Stimulated activated naive CD4-positive, alpha-beta T cell treated with Interleukin-2 at 50 U/mL for 16 hours (primary cell): ENCODE measurements around the gene C10orf90.

Source experiments
- DNase-seq: peaks from one replicate; lab custom pipeline; 2025; lab: John Stamatoyannopoulos, UW

Gene C10orf90

DNA sequence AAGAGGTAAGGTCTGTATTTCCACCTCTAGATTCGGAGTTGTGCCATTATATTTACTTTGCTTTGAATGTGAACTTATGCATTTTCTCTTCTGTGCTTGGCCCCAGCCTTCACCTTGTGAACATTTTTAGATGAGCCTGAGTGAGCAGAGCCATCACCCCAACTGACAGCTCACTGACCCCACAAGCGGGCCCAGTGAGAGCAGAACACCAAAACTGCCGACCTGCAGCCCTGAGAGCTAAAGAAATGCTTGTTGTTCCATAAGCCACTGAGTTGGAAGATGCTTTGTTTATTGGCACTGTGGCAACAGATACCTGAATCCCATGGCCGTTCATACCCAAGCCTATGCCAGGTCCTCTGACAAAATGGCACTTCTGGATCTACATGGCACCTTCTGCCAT, 37.8 kb downstream of the C10orf90 start:
- DNase-seq, result no peak

DNA sequence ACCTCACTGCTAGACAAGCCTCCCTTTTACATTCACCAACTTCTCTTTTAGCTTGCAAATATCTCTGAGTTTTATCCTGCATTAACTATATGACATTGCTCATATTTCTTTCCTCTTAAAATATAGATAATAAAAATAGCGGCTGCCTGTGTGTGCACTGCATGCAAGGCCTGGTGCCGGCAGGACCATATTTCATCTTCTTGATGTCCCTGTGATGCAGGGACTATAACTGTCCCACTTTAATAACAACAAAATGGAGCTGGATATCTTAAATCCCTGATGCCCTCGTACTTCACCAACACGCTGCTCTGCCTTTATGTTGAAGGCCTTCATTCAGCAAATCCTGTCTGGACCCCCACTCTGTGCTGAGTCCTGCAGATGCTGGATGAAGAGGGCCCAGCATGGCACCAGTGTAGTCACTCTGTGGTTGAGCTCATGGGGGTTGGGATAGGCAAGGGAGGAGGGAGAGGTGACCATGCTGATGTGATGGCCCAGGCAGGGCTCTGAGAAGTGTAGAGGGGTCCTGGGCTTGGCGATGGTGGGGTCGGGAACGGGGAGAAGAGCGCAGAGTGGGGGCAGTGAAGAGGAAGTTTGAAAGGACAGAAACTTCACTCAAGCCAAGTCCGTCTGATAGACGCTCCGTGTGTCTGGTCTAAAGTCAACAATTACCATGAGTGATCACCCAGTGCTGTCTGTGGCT, 40.4 kb downstream of the C10orf90 start:
- DNase-seq, result no peak

DNA sequence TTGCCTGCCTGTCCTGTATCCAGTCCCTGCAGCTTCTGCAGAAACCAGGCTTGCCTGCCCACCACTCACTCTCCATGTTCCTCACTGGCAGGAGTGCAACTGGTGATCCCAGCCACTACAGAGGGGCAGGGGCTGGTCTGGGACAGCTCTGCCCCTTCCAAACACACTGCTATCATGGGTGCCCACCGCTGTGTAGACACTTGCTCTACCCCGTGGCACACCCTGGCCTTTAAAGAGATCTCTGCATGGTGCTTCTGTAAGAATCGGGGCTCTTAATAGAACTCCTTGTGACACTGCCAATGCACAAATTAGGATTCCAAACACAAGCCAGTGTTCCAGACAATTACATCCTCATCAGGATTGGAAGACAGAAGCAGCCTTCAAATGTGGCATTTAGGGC, 41.7 kb downstream of the C10orf90 start:
- no peak for DNase-seq

DNA sequence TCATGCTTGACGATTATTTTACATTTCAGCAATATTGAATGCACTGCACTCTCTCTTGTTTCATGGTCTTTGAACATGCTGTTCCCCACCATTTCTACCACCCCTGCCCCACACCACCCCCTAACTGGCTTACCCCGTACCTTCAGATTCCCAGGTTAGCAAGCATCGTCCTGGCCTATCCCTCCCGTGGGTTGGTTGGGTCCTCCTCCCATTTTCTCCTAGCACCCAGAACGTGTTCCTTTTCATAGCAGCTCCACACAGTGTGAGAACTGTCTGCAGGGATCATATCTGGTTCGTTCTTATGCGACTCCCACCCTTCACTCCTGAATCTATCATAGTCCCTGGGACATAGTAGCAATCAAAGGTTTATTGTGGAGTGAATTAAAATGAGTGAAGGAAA, 48.6 kb downstream of the C10orf90 start:
- no peak for DNase-seq

DNA sequence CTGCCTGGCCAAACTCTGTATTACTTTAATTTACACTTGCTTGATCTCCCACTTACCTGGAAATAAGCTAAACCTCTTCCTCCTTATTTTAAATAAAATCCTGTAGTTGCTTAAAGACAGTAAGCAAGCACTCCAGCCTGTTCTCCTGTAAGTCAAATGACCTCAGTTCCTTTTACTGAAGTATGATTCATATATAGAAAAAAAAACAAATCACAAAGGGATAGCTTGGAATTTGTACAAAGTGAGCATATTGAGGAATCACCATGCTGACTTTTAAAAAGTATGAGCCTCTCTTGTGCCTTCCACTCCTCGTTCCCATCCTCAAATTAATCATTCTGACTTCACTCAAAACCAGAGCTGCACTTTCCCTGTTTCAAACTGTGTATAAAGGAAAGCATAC, 52.0 kb downstream of the C10orf90 start:
- no peak for DNase-seq

DNA sequence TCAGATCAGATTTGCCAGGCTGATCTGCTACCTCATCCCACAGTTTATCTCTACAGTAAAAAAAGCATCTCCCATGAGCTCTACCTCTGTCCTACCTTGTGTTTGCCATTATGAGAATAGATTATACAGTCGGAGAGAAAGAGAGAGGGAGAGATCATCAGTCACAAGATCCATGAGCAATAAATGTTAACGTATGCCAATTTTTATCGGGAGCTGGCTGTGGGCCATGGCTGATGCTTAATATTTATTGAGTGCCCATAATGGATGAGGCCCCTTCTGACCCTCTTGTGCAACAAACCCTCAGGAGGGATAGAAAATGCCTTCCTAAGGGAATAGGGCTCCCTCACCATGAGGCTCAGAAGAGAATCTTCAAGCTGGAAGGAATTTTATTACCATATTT, 52.8 kb downstream of the C10orf90 start:
- DNase-seq, result no peak

DNA sequence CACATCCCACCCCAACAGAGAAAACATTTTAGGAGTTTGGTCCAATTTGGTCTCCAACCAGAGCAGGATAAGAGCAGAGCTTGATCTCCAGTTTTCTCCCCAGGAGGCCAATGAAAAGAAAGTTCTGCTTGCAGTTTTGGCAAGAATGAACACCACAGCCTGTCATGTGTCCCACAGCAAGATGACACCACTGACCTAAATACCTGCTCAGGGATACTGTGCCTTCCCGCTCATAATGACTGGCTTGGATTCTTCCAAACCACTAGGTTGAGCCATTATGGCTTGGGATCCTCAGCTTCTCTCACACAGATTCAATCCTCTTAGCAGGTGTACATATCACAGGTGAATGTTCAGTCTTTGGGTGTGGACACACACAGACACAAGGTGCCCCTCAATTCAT, 53.3 kb downstream of the C10orf90 start:
- no peak for DNase-seq

DNA sequence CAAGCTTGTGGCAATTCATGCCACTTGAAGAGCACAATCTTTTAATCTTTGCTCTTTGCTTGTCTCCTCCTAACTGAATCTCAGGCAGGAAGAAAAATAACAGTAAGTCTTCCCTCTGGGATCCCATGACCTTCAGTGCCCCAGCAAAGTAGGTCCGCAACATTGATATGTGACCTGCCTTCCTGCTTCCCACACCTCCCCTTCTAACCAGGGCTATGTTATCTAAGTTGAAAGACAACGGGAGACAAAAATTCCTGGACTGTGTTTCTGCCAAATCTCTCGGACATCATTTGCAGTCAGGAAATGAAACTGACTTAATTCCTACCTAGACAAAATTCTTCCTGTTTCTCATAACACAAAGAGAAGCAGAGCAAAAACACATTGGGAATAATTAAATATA, 53.8 kb downstream of the C10orf90 start:
- DNase-seq, result no peak

DNA sequence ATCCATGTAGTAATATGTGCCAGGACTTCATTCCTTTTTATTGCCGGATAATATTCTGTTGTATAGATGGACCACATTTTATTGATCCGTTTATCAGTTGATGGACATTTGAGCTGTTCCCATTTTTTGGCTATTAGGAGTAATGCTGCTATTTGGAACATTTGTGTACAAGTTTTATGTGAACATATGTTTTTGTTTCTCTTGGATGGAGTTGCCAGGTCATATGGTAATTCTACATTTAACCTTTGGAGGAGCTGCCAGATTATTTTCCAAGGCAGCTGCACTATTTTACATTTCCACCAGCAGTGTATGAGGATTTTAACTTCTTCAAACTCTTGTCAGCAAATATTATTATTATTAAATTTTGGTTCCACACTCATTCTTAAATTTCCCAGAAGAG, 59.2 kb downstream of the C10orf90 start:
- DNase-seq, result no peak

DNA sequence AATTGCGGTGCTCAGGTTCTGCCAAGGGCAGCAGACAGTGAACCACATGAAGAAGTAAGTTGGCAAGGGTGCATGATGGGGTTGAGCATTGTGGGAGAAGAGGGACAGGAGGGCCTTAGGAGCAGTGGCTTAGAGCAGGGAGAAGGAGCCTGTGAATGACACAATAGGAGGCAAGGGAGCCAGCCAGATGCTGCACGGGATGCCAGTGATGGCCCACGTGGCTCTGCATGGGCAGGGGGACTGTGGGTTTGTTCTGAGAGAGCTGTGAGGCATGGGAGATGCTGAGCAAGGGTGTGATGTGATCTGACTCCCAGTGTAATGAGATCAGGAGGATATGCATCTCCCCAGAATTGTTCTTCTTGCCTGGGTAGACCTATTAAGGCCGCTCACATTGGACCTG, 60.9 kb downstream of the C10orf90 start:
- no peak for DNase-seq

DNA sequence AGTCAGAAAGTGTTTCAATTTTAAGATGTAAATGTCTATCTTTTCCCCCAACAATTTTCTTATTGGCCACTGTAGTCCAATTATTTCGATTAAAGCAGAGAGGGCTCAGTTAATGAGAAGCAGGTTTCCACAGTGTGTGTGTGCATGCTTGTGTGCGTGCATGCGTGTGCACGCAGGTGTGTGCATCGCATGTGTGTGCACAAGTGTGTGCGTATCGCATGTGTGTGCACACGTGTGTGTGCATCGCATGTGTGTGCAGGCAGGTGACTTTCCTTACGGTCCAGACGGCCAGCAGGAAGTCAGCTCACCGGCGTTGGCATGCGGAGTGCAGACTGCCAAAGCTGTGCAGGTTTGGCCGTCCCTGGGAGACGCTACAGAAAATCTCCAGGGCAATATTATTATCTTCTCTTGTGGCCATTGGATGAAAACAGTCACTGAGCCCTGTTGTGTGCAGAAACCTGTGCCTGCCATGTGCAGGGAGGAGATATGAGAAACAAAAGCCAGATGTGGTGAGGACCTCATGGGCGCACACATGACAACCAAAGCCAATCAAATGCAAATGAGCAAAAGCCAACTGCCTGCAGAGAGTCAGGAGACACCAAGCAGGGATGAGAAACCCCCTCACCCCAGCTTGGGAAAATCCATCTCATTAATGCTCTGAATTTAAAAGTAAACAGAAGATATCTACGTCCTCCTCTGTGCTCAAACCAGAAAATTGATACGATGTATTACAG, 70.4 kb downstream of the C10orf90 start:
- no peak for DNase-seq

DNA sequence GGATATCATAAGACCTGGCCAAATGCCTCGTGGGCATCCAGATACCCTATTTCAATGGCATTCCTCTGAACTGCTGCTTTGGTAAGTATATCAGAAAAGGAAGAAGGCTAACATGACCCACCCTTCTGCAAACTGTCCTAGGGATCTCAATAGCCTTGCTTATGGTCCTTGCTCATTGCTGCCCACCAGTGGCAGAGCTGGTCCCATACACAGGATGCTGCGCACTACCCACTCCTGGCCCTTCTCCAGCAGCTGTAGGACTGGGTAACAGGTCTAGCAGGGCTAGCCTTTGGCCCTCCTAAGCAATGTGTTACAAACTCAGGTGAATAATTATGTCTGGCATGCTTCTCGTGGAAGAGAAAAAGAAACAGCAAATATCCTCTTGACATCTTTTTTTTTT, 72.5 kb downstream of the C10orf90 start:
- DNase-seq, result no peak

DNA sequence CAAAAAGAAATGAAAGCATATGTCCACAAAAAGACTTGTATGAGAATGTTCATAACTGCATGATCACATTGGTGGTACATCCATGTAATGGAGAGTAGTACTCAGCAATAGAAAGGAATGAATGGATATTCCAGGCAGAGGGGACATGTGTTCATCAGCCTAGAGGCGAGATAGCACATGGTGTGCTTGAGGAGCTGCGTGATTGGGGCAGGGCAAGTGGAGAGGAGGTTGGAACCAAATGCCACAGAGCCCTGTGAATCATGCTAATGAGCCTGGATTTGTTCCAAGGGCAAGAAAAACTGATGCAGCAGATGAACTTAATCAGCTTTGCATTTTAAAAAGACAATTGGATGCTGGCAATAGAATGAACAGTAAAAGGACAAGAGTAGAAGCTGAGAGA, 73.3 kb downstream of the C10orf90 start:
- no peak for DNase-seq

DNA sequence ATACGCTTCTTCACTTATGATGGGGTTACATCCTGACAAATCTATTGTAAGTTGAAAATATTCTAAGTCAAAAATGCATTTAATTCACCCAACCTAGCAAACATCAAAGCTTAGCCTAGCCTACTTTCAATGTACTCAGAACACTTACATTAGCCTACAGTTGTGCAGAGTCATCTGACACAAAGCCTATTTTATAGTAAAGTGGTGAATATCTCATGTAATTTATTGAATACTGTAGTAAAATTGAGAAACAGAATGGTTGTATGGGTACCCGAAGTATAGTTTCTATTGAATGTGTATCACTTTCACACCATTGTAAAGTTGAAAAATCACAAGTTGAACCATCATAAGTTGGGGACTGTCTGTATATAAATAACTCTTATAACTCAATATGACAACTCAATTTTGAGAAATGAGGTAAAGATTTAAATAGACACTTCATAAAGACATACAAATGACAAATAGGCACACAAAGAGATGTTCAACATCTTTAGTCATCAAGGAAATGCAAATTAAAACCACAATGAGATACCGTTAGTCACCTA, 73.9 kb downstream of the C10orf90 start:
- no peak for DNase-seq

DNA sequence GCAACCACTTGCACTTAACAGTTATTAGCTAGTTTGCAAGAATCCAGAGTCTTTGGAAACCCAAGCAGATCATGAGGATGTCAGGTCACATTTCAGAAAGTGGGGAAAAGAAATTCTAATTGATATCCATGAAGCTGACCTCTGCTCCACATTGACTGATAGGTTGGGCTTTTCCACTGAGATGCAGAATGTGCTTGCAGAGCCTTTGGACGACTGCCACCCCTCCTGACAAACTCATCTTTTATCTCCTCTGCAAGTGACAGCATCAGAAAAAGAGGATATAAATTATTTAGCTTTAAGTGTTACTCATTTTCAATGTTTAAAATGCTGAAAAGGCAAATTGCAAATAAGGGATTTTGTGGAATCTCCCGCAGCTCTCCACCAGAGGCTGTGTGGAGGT, 75.3 kb downstream of the C10orf90 start:
- no peak for DNase-seq

DNA sequence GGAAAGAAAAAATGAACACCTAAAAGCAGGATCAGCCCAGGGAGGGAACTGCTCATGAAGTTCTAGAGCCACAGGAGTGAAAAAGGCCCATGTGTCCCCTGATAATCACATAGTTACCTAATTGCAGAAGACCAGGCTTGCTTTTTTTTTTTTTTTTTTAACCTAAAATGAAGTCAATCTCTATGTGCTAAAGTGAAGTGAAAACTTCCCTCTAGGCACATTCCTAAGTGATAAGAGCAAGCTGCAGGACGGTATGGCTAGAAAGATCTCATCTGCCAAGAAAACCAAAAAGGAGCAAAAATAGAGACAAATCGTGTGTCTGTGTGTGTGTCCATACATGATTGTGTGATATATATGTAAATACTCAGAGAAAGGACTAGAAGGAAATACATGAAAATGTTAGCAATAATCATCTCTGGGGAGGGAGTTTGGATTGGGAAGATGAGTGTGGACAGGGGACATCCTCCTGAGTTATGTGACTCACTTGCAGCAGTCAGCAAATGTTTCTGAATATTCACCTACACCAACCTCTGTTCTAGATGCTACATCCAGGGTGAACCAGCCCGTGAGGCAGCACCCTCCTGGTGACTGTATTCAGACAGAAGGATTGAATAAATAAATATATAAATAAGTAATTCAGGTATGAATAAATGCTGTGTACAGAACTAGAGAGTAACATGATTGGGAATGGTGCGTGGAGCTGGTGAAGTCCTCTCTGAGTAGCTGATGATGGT, 76.4 kb downstream of the C10orf90 start:
- DNase-seq, result no peak

DNA sequence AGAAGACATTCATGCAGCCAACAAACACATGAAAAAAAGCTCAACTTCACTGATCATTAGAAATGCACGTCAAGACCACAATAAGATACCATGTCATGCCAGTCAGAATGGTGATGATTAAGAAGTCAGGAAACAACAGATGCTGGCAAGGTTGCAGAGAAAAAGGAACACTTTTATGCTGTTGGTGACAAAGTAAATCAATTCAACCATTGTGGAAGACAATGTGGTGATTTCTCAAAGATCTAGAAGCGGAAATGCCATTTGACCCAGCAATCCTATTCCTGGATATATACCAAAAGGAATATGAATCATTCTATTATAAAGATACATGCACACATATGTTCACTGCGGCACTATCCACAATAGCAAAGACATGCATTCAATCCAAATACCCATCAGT, 77.6 kb downstream of the C10orf90 start:
- DNase-seq, result no peak

DNA sequence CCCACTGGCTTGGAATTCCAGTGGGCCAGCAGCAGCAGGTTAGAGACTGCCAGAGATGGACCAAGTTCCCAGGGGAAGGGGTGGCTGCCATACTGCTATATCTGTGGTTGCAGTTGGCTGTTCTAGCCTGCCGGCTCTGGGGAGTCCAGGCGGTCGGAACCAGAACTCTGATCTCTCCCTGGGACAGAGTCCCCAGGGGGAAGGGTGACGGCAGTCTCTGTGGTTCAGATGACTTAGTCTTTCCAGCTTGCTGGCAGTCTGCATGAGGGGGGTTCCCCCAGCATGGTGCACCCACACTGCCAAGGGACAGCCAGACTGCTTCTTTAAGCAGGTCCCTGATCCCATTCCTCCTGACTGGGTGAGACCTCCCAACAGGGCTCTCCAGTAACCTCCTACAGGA, 82.5 kb downstream of the C10orf90 start:
- DNase-seq, result no peak

DNA sequence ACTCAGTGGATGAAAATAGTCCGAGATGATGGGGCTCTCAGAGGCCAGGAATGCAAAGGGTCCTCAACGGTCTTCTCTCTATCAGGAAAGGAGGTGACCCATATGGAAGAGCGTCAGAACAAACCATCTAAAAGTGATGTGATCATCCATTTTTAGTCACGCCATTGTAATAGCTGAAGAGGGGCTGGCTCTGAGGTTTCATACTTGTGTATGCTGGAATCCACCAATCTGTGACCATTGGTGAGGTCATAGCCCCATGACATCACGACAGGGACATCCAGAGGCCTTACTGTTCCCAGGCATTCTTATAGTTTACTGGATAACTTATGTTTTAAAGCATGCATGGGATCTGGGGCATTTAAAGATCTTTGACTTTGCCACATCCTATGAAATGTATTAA, 83.6 kb downstream of the C10orf90 start:
- no peak for DNase-seq

DNA sequence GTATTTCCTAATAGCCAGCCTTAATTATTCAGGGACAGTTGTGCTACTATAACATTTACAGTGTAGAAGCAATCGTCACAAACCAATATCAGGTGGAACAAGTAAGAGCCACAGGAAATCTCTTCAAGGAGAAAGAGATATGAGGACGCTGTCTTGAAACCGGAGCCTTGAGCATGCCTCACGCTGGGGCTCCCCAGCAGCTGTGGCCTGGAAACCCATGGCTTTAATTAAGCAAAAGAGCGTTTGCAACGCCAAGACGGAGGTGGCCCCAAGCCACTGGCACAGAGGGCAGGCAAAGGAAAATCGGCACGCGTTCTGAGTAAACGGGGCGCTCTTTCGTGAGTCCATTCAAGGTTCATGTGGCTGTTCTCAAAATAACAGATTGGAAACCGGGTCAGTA, 84.4 kb downstream of the C10orf90 start:
- no peak for DNase-seq

DNA sequence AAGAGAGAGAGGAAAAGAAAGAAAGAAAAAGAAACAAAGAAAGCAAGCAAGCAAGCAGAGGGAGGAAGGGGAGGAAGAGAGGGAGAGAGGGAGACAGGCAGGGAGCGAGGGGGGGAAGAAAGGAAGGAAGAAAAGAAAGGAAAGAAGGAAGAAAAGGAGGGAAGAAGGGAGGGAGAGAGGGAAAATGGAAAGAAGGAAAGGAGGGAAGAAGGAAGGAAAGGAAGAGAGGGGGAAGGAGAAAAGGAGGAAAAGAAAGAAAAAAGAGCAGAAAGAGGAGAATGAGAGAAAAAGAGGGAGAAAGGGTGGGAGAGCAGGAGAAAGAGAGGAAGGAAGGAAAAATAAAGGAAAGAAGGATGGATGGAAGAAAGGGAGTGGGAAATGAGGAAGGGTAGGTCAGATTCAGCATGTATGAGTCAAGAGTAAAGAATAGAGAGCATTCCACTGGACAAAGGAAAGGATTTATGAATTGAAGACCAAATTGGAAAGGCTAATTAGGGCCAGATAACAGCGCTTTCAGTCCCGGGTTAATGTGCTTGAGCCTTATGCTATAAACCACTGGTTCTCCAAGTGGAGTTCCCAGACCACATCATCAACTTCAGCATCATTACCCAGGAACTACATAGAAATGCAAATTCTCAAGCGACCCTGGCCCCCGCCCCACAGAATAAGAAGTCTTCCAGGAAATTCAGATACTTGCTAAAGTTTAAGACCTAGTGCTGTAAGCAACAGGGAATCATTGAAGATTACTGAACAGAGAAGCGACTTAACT, 85.1 kb downstream of the C10orf90 start:
- no peak for DNase-seq

DNA sequence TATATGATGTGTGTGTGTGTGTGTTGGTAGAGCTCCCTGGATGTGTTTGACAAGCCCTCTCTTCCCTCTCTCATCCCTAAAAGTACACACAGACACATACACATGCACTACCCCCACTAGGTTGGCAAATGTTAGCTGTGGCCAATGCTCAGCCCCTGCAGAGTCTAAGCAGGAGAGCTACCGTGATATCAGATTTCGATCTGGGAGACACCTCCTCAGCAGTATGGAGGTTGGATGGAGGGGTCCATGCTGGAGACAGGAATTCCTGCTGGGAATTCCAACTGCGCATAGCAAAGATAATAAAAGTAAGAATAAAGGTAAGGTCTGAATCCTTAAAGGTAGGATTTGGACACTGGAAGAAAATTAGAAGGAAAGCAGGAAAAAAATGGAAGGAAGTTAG, 85.7 kb downstream of the C10orf90 start:
- DNase-seq, result no peak
